ENCODE data around the gene NTPCR.
"Not testable (repeated sequence)": the region's sequence is repeated elsewhere in the genome, so short reads cannot be mapped to it uniquely, and the experiment has no call there.

NTPCR gene

GRCh38 chr1:232950197-232951176, at the start of gene NTPCR:
Gene NTPCR, plus strand, starts transcription at chr1:232950611. Its CDS starts 100 bp downstream, at chr1:232950711.
- DNase-seq = peak; percentile 95 to 96

DNA sequence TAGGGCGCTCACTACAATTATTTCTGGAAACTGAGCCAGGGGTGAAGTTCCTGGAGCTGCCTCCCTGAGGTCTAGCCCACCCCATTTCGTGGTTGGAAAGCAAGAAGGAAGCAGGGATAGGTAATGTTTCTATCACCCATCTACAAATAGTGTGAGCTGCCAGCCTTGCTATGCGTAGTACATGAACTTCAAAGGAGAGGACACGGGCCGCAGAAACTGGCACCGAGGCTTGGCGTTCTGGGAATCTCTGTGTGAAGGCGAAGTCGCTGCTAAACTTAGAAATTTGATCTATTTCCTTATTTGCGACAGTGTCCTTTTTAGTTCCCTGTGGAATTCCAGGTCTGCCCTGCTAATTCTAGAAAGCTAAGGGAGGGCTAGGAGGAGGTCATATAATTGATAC, 49.6 kb upstream of the NTPCR start:
- no peak for DNase-seq

GRCh38 chr1:232901255-232901654, 49.2 kb upstream of the NTPCR start:
- no peak for DNase-seq

DNA sequence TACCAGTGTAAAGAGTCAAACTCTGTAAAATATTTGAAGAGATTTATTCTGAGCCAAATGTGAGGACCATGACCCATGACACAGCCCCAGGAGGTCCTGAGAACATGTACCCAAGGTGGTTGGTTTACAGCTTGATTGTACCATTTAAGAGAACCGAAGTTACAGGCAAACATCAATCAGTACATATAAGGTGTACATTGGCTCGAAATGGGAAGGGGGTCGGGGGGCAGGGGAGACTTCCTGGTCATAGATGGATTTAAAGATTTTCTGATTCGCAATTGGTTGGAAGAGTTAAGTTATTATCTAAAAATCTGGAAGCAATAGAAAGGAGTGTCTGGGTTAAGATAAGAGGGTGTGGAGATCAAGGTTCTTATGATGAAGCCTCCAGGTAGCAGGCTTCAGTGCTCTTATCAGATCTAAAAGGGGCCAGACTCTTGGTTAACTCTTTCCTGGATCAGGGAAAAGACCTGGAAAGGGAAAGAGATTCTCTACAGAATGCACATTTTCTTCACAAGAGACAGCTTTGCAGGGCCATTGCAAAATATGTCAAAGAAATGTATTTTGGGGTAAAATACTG, 47.5 kb upstream of the NTPCR start:
- DNase-seq = no peak

DNA sequence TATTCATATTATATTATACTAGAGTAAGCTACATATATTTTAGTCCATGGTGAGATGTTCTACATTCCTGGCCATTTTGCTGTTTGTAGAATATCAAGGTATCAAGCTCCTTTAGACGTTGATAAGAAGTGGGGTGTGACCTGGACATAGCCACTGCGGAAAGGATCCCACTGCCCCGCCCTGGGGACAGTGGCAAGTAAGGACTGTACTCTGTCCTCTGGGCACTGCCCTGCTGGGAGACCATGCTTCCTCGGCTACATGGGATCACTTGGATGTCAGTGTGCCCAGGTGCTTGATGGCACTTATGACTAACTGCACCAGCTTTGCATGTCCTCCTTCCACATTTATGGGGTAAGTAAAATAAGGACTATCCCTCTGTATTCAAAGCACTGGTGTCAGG, 46.3 kb upstream of the NTPCR start:
- no peak for DNase-seq

GRCh38 chr1:232904566-232904965, 45.8 kb upstream of the NTPCR start:
- peak in 1 of 2 experiments; percentile 12 for DNase-seq

- DNase-seq = no peak
Measured at GRCh38 chr1:232905331-232906034, 44.9 kb upstream of the NTPCR start.

- no peak for DNase-seq
Measured at GRCh38 chr1:232906441-232906840, 44.0 kb upstream of the NTPCR start.

GRCh38 chr1:232908831-232909230, 41.6 kb upstream of the NTPCR start:
- no peak for DNase-seq

DNA sequence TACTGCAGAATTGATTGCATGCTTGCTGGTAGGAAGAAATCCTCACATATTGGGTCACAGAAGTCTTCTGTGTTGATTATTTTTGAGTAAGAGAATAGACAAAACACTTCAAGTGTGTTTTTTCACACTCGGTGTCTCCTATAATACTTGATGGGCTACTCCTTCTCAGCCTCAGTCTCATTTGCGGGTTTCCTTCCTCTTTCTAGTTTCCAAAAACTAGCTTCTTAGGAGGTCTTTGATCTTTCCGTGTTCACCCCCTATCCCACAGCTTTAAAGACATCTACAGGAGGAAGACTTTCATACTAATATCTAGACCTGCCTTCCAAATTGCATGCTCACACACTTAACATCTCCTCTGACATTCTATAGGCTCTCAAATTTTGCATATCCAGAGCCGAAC, 40.7 kb upstream of the NTPCR start:
- no peak for DNase-seq

- no peak for DNase-seq
Measured at GRCh38 chr1:232911027-232911599, 39.3 kb upstream of the NTPCR start.

- DNase-seq = no peak
Measured at GRCh38 chr1:232912845-232913580, 37.4 kb upstream of the NTPCR start.

DNA sequence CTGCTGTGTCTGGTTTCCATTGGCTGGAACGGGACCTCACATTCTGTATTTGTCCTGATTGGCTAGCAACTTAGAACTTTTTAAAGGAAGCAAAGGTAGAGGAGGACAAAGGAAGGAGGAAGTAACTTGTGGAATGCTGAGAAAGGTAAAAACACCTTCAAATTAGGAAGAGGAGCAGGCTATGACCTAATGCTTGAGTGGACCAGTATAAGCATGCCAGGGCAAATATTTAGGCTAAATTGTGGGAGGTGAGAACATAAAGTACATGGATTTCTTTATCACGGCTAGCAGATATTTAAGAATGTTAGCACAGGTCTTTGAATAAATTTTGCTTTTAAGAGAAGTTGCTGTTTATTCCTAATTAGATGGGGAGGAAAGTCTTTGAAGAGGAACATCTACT, 36.1 kb upstream of the NTPCR start:
- not testable (repeated sequence) for DNase-seq

DNA sequence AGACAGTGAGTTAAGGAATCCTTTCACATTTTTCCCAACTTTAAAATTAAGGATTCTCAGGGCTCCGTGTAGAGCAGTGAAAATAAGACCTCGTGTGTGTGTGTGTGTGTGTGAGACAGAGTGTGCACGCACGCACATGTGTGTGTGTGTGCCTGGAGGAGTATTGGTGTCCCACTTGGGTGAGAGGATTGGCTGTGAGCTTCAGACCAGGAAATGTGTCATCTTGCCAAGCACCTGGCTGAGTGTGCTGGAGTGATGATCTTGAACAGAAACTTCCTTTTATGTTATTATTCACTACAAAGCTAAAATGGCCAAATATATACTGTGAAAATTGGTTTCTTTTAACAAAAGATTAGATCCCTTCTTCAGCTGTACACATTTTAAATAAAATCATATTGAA, 35.2 kb upstream of the NTPCR start:
- DNase-seq = no peak

GRCh38 chr1:232917053-232917452, 33.4 kb upstream of the NTPCR start:
- no peak for DNase-seq

DNA sequence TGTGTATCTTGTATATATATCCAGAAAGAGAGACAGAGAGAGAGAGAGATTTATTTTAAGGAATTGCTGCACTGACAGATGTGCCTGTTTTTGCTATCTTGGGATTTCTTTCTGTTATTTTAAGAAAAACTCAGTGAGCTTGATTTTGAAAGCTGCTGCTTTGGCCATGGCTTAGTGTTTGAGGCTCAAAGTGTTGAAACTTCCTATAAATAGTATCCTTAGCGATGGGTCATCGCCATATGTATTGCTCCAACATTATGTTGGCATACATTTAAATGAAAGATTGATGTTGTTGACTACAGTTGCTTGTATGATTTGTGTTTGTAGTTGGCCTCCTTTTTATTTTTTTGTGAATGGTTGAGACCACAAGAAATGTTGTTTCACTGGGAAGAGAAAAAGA, 29.0 kb upstream of the NTPCR start:
- no peak for DNase-seq

- no peak for DNase-seq
Measured at GRCh38 chr1:232922485-232922884, 27.9 kb upstream of the NTPCR start.

DNA sequence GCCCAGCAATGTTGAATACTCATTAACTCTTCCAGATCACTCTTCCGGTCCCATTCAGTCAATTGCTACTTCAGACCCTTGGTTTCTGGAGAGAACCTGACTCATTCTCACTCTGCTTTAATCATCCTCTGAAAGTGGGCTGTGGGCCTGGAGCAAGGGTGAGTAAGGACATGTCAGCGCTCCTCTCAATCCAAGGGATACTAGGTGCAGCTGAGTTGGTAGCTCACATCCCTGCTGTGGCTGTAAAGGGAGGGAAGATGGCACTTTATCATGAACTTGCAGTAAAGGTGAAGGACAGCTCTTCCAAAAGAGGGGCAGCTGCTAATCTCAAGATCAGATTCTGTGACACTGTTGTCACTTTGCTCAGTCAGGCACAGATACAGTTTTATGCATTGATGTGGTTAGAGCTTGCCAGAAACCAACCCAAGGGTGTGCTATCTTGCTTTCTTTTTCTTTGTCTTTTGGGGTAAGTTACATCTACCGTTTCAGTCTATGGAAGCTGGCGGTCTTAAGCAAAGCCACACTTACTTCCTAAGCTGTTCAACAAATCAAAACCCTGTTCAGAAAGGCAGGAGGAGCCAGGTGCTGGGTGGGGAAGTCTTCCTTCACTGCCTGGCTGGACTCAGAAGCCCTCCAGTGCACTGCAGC, 26.5 kb upstream of the NTPCR start:
- peak; percentile 47 to 52 for DNase-seq

GRCh38 chr1:232924874-232925273, 25.5 kb upstream of the NTPCR start:
- DNase-seq = no peak

DNA sequence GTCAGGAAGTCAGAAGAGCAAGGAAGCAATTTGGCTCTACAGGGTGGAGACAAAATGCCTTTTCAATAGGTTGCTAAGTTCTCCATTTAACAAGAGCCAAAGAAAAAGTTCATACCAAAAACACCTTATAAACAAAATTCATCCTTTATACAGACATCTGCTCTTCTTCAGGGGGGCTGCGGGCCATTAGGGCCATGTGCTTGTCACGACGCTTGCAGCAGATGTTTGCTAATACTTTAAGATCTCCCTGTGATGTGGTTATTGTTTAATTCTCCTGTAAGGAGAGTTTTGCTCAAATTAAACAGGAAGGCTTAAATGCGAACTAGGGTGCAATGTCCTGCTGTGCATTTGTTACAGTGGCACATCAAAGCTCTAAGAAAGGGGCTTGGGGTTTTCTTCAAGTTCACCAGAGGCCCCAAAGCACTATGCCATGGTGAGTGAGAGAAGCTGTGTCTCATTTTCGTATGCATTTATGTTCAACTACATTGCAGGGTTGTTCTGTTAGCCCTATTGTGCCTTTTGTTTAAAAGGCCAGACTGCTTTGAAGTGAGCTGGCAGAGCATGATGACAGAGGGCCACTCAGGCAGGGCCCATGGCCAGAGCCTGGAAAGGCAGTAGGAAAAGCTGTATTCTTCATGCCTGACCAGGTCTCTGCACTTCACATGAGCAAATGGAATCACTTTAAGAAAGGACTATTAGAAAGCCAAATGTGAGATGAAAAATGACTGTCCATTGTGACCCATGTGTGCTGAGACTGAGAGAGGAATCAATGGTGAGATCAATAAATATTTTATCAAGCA, 24.8 kb upstream of the NTPCR start:
- no peak for DNase-seq

DNA sequence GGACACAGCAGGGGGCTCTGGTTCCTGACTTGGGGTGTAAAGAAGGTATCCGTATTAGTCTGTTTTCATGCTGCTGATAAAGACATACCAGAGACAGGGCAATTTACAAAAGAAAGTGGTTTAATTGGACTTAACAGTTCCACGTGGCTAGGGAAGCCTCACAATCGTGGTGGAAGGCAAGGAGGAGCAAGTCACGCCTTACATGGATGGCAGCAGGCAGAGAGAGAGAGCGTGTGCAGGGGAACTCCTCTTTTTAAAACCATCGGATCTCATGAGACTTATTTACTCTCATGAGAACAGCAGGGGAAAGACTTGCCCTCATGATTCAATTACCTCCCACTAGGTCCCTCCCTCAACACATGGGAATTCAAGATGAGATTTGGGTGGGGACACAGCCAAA, 23.2 kb upstream of the NTPCR start:
- DNase-seq = not testable (repeated sequence)

Measured in activated CD4-positive, alpha-beta T cell treated with anti-CD3 and anti-CD28 coated beads, Interleukin-2, amount 50 U/mL, for 48 hours (primary cell).